Stimulated activated CD8-positive, alpha-beta memory T cell treated with anti-CD3 and anti-CD28 coated beads, Interleukin-15, amount 100 ng/mL, for 4 hours (primary cell): ENCODE measurements around the gene DPT.

Experiments used
- DNase-seq, 2 donors: peaks; one replicate each; pipeline ENCODE4 v3.0.0-alpha.2; 2020; ENCODE audit warnings: low read depth in 2 of 2

DPT gene

DNA sequence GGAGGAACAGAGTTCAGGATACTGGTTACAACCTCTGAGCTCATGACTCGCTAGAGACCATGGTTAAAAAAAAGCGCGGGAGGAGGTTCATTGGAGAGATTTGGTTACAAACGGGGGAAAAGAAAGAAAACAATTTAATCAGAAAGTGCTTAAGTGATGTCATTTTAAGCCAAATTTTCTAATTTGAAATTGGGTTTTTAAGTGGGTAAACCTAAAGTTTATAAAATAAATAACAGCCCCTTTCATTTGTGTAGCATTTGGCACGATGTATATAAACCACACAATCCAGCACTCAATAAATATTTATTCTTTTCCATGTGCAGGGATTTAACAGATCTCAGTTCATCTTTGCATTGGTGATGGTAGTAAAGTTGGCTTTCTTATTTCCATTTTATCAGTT lies 7.0 kb upstream of the DPT start:
- DNase-seq: no peak

DNA sequence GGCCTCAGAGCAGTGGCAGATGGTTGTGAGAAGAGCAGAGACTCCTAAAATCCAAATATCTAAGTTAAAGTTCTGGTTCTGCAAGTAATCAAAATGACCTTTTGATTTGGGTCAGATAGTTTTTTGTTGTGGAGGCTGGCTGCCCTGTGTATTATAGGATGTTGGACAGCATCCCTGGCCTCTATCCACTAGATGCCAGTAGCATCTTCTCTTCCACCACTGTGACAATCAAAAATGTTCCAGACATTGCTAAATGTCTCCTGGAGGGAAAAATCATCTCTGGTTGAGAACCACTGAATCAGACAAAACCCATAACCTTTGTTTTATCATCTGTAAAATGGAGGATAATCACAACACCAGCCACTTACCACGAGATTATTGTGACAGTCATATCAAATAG lies 5.9 kb upstream of the DPT start:
- no peak for DNase-seq

DNA sequence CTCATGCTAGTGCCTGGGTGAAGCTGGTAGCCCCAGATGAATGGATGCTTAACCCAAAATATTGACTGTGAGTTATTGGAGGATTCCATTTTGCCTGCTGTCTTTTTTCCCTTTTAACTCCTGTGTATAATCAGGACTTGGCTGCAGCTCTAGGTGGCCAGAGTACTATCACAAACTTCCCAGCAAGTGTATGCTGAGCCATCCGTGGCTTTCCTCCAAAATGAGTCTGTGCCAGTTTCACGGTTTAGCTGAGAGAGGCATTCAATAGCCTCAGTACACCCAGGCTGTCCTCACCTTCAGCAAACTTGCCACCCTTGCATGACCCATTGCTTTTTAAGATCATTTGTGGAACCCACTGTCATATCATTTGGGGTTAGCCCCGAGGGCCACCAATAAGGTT lies 5.3 kb upstream of the DPT start:
- DNase-seq: no peak

DNA sequence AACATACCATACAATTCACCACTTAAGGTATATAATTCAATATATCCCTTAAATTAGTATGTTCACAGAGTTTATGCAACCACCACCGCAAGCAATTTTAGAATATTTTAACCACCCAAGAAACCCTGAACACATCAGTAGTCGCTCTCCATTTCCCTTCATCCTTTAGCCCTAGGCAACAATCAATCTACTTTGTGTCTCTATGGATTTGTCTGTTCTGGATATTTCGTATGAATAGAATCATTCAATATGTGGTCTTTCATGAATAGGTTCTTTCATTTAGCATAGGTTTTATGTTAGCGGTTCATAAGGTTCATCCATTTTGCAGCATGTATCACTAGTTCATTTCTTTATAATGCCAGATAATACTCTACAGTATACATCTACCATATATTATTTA lies 4.2 kb upstream of the DPT start:
- DNase-seq: no peak

DNA sequence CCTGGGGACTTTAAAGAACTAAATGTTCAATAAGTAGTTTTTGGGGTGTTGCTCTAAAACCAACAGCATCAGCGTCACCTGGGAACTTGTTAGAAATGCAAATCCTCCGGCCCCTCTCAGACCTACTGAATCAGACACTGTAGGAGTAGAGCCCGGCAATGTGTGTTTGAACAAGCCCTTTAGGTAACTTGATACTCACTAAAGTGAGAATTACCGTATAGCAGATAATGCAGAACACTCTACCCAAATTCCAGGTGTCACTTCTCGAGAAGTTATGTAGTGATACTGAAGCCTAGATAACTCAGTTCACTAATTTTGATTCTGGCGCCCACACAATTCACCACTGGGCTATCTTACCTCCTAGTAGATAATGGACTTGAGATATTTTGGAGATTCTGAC lies 3.7 kb upstream of the DPT start:
- DNase-seq: no peak

DNA sequence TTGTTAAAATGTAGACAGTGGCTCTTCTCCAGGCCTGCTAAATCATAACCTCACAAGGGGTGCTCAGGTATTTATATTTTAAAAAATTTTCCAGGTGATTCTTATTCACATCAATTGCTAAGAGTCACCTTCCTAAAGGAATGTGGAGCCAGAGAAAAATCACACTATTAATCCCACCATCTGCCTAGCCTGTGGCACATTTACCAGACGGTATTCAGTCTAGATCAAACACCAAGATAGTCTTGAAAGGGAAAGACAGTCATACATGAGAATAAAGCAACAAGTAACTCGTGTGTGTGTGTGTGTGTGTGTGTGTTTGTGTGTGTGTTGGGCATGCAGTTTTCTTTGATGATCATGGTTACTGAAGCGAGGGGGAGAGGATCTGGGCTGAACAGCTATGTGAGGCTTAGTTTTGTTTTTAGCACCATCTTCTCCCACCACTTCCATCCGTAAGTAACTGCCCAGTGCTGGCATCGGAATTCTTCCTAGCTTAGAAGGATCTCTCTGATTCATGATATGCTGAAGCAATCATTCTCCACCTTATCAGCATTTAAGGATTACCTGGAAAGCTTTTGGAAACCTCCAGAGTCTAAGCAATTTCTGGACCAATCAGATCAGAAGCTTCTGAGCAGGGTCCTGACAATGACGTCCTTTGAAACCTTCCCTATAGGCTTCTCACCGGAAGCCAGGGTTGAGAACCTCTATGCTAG lies 2.4 kb upstream of the DPT start:
- no peak for DNase-seq

DNA sequence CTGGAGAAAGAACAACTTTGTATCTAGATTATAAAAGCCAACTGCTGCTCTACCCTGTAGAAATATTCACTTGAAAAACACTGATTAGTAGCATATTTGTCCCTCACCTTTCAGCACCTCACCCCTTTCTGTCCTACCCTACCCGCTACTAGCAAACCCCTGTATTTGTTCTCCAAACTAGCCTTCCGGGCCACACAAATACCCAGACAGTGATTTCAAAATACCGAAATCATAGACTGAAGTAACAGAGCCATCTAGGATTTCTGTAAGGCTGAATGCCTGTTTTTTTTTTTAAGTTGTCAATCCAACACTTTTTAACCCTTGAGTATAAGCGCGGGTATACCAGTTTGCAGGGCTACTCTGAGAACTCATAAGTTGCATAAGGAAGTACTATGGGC lies 398 bp upstream of the DPT start:
- DNase-seq: no peak

DNA sequence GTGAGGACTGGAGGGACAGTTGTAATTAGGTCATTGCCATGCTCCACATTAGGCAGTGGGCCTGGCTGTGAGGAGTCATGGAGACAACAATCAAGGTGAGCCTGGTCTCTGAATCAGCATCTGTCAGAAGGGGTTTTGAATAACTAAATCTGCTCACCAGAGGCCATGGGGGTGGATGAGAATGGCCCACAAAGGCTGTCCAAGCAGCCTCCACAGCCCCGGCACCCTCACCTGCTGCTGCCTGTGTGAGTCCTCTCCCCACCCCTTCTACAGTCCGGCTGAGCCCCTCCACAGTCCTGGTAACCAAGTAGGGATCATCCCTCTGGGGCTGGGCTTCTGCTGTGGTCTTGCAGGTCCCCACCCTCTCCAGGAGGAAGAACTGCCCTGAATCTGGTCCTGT lies 2.3 kb downstream of the DPT start:
- DNase-seq: no peak

DNA sequence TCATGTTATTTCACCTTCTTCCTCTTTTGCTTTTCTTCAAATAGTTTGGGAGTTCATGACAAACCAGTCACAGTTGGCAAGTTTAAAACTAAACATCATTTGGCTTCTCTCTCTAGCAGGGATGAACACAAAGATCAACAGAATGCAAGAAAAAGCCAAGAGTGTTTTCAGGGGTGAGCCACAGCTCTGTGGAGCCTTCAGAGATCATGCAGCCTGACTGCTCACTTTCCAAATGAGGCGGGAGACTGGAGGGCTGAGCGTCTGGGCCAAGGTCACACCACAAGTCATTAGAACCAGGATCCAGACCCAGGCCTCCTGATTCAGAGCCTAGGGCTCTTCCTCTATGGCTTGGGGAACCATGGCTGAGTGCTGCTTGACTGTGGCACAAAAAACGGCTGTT lies 2.7 kb downstream of the DPT start:
- DNase-seq: no peak

DNA sequence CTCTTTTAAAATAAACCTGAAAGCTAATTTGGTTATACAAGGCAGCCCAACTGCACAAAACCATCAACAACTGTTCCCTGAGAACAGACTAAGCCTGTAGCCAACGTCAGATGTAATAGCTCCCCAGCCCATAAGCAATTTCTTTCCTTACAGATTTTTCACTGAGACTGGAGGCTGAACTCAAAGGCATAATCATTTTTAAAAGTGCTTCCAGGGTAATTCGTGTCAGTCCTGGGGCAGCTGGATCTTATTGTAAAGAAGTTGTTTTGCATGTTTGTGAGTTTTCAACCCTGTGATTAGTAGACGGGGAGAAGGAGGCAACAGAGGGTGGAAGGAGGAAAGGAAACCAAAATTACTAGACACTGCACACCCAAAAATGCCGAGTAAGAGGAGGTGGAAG lies 3.2 kb downstream of the DPT start:
- DNase-seq: no peak

DNA sequence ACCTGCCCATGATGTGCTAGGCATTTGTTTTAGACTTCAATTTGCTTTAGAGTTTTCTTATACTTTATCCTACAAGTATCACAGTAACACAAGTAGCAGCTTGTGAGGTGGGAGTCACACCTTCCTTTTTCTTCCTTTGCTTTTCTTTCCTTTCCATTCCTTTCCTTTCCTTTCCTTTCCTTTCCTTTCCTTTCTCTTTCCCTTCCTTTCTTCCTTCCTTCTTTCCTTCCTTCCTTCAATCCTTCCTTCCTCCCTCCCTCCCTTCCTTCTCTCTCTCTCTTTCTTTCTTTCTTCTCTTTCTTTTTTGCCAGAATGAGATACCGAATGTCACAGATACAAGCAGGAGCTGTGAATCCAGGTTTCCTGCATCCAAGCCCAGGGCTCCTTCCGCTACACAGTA lies 3.9 kb downstream of the DPT start:
- DNase-seq: no peak

DNA sequence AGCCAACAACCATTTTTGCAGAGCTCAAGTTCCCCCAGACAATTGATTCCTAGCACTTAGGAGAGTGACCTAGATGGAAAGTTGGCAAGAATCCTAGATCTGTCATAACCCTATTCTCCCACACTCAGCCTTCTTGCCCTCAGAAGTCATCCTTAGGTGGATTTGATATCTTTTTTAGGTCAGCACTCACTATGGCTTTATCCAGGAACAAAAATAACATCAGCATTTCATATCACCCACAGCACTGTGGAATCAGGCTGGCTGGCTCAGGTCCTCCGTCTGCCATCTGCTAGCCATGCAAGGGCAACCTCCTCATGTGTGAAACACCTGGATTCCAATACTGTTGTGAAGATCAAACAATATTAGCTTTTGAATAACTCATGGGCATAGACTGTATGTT lies 6.0 kb downstream of the DPT start:
- no peak for DNase-seq

DNA sequence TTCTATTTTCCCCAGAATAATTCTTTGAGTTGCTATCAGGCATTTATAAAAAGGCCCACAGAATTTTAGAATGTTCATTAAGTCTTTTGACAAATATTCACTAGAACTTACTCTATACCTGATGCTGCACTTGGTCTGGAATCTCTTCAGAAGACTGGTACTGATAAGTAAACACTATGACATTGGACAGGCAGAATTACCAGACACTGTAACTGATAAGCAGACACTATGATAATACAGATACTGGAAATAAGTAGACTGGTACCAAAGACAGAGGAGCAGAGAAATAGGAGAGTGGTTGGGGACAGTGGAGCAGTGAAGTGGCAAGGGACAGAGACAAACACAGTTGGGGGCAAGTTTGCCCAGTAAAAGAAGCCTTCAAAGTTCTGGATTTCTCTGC lies 8.2 kb downstream of the DPT start:
- DNase-seq: no peak

DNA sequence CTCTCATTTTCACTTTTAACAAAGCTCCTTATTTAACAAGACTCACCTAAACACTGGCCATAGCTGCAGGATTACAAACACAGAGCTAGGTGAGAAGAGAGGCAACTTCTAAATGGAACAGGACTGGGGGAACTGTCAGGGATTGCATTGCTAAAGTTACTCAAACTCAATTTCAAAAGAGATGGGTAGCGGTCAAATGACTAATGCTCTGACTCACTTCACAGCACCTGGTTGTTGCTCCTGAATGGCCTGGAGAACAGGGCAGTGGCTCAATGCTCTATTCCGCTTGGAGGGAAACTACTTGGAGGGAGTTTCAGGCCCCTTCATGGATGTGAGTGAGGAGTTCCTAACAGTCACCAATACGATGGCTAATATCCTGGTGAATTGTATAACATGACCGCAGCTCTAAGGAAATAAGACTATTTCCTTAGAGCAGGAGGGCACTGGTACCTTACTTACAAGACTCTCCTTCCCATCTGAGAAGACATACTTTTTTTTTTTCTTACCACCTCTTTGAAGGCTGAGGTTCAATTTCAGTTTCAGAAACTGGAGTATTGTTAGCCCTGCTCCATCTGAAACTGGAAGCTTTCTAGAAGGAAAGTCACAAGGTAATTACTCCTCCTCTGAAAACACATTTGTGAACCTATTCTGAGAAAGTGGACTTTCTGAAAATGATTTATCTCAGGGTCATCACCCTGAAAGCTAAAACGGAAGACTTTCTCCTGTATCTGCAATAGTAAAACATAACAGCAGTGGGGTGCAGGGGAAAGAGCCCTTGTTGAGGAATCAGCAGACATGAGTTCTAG lies 9.5 kb downstream of the DPT start:
- DNase-seq: no peak

DNA sequence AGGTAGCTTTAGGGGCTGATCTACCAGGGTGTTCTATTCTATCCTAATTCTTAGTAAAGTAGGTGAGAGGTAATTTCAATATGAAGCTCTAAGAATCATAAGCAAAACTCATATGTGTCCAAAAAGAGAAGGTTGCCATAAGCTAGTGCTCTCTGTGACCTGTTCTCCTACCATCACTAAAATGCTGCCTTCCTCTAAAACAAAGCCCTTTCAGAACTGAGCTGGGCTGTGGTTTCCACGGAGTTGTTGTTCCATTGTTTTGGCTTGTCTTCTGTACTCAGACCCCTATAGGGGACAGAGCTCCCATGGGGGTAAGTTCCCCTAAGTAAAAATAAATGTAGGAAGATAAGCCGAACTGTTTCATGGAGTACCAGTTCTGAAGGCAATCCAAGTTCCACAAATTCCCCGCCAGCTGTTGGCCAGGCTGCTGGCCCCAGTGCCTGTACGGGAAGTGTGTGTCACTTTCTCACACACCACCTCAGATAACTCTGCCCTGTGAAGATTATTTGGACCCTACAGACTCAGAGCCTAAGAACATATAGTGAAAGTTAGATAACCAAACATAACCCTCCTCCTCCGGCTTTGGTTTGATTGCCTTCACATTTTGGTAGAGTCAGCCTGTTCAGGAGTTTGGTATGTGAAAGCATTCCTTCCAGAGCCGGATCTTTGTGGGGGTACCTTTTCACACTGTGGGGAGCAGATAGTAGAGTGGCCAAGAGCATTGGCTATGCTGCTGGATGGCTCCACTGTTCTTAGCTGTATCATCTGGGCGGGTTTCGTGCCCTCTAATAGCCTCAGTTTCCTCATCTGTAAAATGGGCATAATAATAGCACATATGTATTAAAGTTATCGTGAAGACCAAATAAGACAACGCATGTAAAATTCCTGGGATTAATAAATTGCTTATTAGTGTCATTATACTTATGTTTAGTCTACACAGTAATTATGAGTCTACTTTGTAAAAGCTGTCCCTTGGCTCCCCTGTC lies 10.8 kb downstream of the DPT start:
- DNase-seq: no peak

DNA sequence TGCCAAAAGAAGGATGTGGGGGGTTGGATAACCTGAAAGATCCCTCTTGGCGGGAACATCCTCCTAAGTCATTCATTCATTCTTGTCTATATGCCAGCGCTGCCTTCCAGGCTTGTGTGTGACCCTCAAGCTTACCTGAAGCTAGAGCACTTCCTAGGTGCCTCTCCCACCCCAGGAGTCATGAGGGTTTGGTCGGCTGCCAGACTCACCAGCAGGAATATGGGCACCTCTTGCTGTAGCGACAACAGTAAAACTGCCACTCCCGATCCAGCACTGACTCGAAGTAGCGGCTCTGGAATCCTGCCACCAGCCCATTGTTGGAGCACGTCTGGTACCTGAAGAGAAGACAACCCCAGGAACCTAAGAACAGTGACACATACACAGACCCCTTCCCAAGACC lies 15.0 kb downstream of the DPT start:
- DNase-seq: no peak

DNA sequence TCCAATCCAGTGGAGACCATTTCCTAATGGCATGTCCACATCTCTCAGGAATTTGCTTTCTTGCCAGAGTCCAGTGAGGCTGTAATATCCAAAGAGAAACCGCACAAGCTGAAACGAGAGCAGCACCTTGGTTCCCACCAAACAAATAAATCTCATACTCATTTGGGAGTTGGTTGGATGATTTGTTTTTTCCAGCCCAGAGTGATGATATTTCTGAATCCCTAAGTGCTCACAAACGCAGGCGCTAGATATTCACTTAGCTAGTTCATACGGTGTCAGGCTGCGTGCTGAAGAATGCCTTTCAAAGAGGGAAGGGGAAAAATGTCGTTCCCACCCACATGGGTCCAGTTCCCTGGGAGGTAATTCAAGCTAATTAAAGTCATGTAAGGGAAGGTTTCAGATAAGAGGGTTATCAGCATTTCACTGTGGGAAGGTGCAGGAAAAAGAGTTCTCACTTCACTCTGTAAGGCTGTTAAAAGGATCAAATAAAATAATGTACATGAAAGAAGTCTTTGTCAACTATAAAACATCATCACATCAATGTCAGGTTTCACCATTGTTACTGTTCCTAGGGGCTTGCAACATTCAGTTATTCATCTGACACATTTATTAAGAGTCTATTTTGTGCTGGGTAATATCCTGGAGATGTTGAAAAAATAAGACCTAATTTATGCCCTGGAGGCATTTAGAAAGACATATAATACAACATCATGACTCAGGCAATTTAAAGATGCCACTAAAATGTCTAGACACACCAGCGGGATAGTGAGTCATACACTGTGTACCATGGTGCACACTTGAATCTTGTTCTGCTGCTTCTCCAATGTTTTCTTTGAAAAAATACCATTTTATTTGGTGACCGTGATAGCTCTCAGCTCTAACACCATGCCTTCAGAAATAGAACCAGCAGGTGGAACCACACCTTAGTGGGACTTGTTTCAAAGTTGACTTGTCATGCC lies 19.3 kb downstream of the DPT start:
- DNase-seq: no peak

DNA sequence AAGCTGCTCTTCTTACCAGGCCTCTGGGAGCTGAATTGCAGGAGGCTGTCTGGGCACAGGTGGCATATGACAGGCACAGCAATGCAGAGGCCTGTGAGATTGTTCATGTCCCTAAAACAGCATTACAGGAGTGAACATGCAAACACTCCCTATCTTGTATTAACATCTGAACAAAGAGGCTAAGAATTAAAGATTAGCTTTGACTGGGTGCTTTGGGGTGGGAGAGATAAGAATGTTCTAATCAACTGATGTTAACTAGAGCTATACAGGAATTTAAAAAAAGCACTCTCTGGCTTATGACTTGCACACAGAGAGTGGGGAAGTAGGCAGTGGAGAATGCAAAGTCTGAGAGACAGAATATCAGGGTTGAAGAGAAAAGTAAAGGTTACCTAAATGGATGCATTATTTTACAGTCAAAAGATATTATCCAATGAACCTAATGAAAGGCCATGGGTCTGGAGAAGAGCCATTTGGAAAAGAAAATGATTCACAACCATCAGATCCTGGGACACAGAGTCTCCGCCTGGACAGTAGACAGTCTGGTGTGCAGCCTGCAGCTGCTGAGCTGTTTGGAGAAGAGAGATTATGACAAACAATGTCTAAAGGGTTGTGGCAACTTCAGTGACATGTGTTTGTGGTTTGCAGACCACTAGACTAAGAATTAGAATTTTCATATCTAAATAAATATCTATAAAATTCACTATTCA lies 20.2 kb downstream of the DPT start:
- DNase-seq: no peak

DNA sequence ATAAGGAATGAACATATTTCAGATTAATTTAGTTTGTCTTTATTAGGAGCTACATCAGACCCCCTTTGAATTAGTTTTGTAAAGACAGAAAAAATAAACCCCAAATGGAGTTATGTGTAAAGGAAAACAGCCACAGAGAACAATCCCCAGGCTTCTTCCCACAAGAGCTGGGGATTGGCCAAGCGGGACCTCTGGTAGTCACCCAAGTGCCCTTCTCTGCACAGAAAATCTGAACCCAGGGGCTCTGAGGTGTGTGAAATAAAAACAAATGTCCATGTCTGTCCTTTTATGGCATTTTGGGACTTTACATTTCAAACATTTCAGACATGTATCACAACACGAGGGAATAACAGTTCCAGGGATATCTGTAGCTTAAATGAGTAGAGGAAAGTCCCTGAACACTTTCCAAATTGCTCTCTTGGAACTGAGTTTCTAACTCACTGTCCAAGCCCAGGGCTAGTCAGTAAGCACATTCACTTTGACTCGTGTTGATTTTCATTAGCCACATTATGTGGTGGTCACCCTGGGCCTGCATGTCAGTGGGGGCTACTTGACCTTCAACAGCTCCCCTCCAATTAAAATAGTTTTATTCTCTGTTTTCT lies 22.5 kb downstream of the DPT start:
- no peak for DNase-seq

DNA sequence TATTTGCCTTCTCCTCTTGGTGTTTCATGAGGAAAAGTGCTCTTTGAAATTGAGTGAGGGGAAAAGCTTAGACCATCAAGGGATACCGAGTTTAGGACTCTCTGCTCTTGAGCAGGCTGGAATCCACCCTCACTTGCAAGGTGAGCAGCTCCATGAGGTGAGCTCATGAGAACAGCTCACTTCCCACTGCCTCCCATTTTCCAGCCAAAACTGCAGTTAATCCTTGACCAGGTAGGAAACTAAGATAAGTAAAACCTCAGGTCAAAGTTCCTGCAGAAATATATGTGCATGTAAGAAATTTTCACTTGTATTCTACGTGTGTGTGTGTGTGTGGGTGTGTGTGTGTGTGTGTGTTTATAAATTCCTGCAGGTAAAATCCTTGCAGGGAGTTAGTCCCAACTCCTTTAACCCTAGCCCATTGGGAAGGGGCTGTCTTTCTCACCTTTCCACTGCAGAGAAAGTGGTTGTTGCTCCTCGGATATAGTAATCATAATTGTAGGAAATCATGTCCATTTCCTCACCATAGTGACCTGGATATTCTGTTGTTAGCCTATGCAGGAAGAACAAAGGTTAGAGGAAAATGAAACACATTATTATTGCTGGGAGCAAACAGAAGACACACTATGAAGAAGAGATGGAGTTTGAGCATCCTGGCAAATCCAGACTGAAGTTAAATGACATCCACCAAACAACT lies 28.3 kb downstream of the DPT start:
- DNase-seq: no peak
